ENCODE results near the gene MRPL18.
"Not testable (repeated sequence)": the region's sequence is repeated elsewhere in the genome, so short reads cannot be mapped to it uniquely, and the experiment has no call there.

MRPL18 gene

GRCh38 chr6:159789377-159790148, 704 bp upstream of the MRPL18 start, which contains the start of gene TCP1:
Gene TCP1, minus strand, starts transcription at chr6:159789602. Its CDS starts 134 bp downstream, at chr6:159789468.
- no peak for TF ChIP-seq ZFP3 (CRISPR knock-in tag; IDR thresholded peaks at IDR 0.05)
- no peak for TF ChIP-seq TOX (CRISPR knock-in tag; IDR thresholded peaks at IDR 0.05; ENCODE audit: borderline replicate concordance)
- no peak for TF ChIP-seq ZNF8 (CRISPR knock-in tag; IDR thresholded peaks at IDR 0.05)
- no peak for TF ChIP-seq PATZ1 (CRISPR knock-in tag; IDR thresholded peaks at IDR 0.05; ENCODE audit: borderline replicate concordance)
- no peak for TF ChIP-seq CSRNP3 (CRISPR knock-in tag; IDR thresholded peaks at IDR 0.05)
- TF ChIP-seq RARB (CRISPR knock-in tag; IDR thresholded peaks at IDR 0.05) = no peak
- TF ChIP-seq POU6F1 (CRISPR knock-in tag; IDR thresholded peaks at IDR 0.05; ENCODE audit: borderline replicate concordance, low read depth) = no peak
- TF ChIP-seq ISL1 (CRISPR knock-in tag; IDR thresholded peaks at IDR 0.05) = no peak
- TF ChIP-seq ZNF70 (CRISPR knock-in tag; IDR thresholded peaks at IDR 0.05) = no peak
- TF ChIP-seq ZNF565 (CRISPR knock-in tag; conservative IDR thresholded peaks at IDR 0.05; ENCODE audit: low read depth) = no peak
- TF ChIP-seq OSR1 (CRISPR knock-in tag; IDR thresholded peaks at IDR 0.05) = no peak
- no peak for TF ChIP-seq TSHZ2 (CRISPR knock-in tag; IDR thresholded peaks at IDR 0.05)
- TF ChIP-seq ESRRG (CRISPR knock-in tag; IDR thresholded peaks at IDR 0.05) = no peak
- no peak for TF ChIP-seq BACH2 (CRISPR knock-in tag; IDR thresholded peaks at IDR 0.05; ENCODE audit: borderline replicate concordance)
- peak; percentile 90 for ATAC-seq

- ATAC-seq = no peak
- TF ChIP-seq ZNF8 (CRISPR knock-in tag; IDR thresholded peaks at IDR 0.05) (no peak), ZNF70 (CRISPR knock-in tag; IDR thresholded peaks at IDR 0.05) (no peak), OSR1 (CRISPR knock-in tag; IDR thresholded peaks at IDR 0.05) (no peak), ARNTL (CRISPR knock-in tag; IDR thresholded peaks at IDR 0.05; ENCODE audit: borderline replicate concordance, low read depth) (no peak)
Observed at GRCh38 chr6:159790956-159791598, 810 bp downstream of the MRPL18 start.

- not testable (repeated sequence) for ATAC-seq
Observed at GRCh38 chr6:159794976-159795375, 4.7 kb downstream of the MRPL18 start.

GRCh38 chr6:159797554-159797953, 7.3 kb downstream of the MRPL18 start:
- ATAC-seq = no peak
- TF ChIP-seq RARB (CRISPR knock-in tag; IDR thresholded peaks at IDR 0.05) (no peak), TSHZ2 (CRISPR knock-in tag; IDR thresholded peaks at IDR 0.05) (no peak), PATZ1 (CRISPR knock-in tag; IDR thresholded peaks at IDR 0.05; ENCODE audit: borderline replicate concordance) (no peak), ZFP3 (CRISPR knock-in tag; IDR thresholded peaks at IDR 0.05) (no peak), ZNF70 (CRISPR knock-in tag; IDR thresholded peaks at IDR 0.05) (no peak), PPARA (CRISPR knock-in tag; IDR thresholded peaks at IDR 0.05; ENCODE audit: borderline replicate concordance) (no peak), ARNTL (CRISPR knock-in tag; IDR thresholded peaks at IDR 0.05; ENCODE audit: borderline replicate concordance, low read depth) (no peak), ZFP30 (CRISPR knock-in tag; IDR thresholded peaks at IDR 0.05) (no peak), ZNF565 (CRISPR knock-in tag; conservative IDR thresholded peaks at IDR 0.05; ENCODE audit: low read depth) (no peak), TOX (CRISPR knock-in tag; IDR thresholded peaks at IDR 0.05; ENCODE audit: borderline replicate concordance) (no peak), ESRRG (CRISPR knock-in tag; IDR thresholded peaks at IDR 0.05) (no peak), CSDC2 (CRISPR knock-in tag; IDR thresholded peaks at IDR 0.05) (no peak), GLIS3 (CRISPR knock-in tag; IDR thresholded peaks at IDR 0.05) (no peak), ZNF8 (CRISPR knock-in tag; IDR thresholded peaks at IDR 0.05) (no peak)

Measured in SK-N-SH treated with all-trans-retinoic acid at 6 μM for 48 hours (cell line).